ENCODE data around the gene MAN2B2. TPM values are rescaled to one million over a fixed set of nuclear protein-coding genes. Genes with fewer than 3 reads are reported as not detected.

MAN2B2 gene
- total RNA-seq, 2 donors from 2014 or later, result 33.5 to 40.3 TPM

- no peak for DNase-seq
- intact Hi-C loops (cut with DNase I, micrococcal nuclease), result loop anchor here in 1 of 2 donors (10.0 kb wide), 1 partner anchor 207 kb away; no protein-coding TSS in a partner anchor
- ATAC-seq, result no peak
Measured at GRCh38 chr4:6541789-6542188, 33.2 kb upstream of the MAN2B2 start.

GRCh38 chr4:6542951-6543350, 32.0 kb upstream of the MAN2B2 start:
- intact Hi-C loops (cut with DNase I, micrococcal nuclease), result loop anchor here in 1 of 2 donors (10.0 kb wide), 1 partner anchor 208 kb away; no protein-coding TSS in a partner anchor
- DNase-seq, result no peak
- no peak for ATAC-seq

DNA sequence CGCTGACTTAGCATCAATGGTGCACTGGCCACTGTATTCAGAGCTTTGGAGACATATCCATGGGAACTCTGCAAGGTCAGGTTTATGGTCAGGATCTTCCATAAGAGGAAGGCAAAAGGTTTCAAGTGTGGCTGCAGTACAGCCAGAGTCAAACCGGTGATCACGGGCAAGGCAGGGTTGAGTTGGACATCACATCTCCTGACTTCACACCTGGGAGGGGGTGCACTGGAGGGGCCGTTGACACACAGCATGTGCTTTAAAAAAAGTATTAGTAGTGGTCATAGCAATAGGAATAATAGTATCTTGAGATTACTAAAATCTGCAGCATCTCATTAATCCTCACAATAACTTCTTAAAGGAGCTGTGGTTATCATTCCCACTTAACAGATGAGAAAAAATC, 28.9 kb upstream of the MAN2B2 start:
- no peak for DNase-seq
- ATAC-seq, result no peak
- intact Hi-C loops (cut with DNase I, micrococcal nuclease), result loop anchor here in 1 of 2 donors (10.0 kb wide), 1 partner anchor 211 kb away; no protein-coding TSS in a partner anchor

- DNase-seq, result peak in 1 of 2 donors; percentile 26
- ATAC-seq, result peak; percentile 38
- intact Hi-C loops (cut with DNase I, micrococcal nuclease), result loop anchor here in 1 of 2 donors (10.0 kb wide), 1 partner anchor 212 kb away; no protein-coding TSS in a partner anchor
Measured at GRCh38 chr4:6546681-6547447, 28.1 kb upstream of the MAN2B2 start.

GRCh38 chr4:6548201-6548881, 26.6 kb upstream of the MAN2B2 start:
- no peak for DNase-seq
- ATAC-seq, result peak; percentile 32
- intact Hi-C loops (cut with DNase I, micrococcal nuclease), result loop anchor here in 1 of 2 donors (10.0 kb wide), 1 partner anchor 214 kb away; no protein-coding TSS in a partner anchor

DNA sequence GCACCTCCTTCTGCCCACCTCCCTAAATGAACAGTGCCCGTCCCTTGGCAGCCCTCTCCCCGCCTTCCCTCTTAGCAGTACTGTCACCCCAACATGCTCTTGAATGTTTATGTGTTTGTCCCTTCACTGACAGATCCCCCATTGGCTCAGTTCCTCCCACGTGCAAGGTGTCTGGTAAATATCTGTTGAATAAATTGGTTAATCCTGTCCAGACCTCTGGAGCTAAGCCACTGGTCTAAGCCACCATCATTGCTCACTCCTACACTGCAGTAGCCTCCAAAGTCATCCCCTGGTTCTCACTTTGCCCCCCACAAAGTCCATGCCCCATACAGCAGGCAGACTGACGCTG, 26.1 kb upstream of the MAN2B2 start:
- DNase-seq (no peak), ATAC-seq (no peak)
- intact Hi-C loops (cut with DNase I, micrococcal nuclease), result loop anchor here in 1 of 2 donors (10.0 kb wide), 1 partner anchor 214 kb away; no protein-coding TSS in a partner anchor

DNA sequence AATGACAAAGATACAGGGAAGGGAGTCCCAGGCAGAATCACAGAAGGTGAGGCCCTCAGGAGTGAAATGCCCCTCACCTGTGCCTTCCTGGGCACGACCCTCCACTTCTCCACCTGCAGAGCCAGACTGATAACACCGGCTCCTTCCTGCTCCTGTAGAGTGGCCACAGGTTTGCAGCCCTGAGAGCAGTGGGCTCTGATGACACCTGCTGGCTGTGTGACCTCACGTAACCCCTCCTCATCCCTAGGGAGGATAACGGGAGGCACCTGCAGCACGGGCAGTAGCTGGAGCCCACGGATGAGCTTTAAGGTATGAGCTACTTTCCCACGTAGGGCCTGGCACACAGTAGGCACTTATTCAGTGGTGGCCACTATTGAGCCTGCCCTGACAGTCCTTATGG, 25.5 kb upstream of the MAN2B2 start:
- intact Hi-C loops (cut with DNase I, micrococcal nuclease), result loop anchor here in 1 of 2 donors (10.0 kb wide), 1 partner anchor 215 kb away; no protein-coding TSS in a partner anchor
- DNase-seq (no peak), ATAC-seq (no peak)

- intact Hi-C loops (cut with DNase I, micrococcal nuclease), result loop anchor here in 1 of 2 donors (10.0 kb wide), 1 partner anchor 215 kb away; no protein-coding TSS in a partner anchor
- no peak for ATAC-seq
- no peak for DNase-seq
Measured at GRCh38 chr4:6549890-6550620, 24.9 kb upstream of the MAN2B2 start.

DNA sequence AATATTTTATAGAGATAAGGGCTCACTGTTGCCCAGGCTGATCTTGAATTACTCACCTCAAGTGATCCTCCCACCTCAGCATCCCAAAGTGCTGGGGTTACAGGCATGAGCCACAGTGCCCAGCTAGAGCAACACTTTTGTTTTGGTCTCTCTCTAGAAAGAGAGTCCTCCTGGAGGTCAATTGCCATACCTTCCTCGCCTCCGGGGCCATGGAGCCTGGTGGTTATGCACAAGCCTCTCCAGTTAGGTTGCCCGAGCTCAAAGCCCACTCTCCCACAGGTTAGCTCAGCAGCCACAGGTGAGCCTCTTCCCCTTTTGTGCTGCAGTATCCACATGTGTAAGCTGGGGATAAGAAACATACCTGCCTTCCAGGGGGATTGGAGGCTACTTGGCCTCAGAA, 24.2 kb upstream of the MAN2B2 start:
- intact Hi-C loops (cut with DNase I, micrococcal nuclease), result no loop called here
- ATAC-seq, result no peak

GRCh38 chr4:6551660-6552059, 23.3 kb upstream of the MAN2B2 start:
- intact Hi-C loops (cut with DNase I, micrococcal nuclease), result no loop called here
- DNase-seq (no peak), ATAC-seq (no peak)

More for the DNA sequence above, 24.2 kb upstream of the MAN2B2 start:
- no peak for DNase-seq

DNA sequence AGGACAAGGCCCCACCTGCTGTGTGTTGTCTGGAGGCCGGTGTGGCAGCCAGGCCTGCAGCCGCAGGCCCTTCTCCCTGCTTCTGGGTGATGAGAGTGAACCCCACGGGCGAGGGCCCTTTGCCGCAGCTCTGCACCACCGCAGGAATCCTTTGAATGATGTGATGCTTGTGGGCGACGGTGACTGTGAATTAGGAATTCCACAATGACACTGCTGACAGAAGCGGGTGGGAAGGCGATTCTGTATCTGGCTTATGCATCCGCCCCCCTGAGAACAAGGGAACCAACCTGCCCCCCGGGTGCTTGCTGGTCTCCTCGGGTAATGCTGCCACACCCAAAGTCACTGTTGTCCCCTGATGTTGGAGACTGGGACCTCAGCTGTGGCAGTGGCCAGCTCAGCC, 19.5 kb upstream of the MAN2B2 start:
- ATAC-seq, result no peak
- intact Hi-C loops (cut with DNase I, micrococcal nuclease), result no loop called here
- no peak for DNase-seq

GRCh38 chr4:6556263-6556662, 18.7 kb upstream of the MAN2B2 start:
- no peak for DNase-seq
- intact Hi-C loops (cut with DNase I, micrococcal nuclease), result no loop called here
- ATAC-seq, result no peak

- DNase-seq (no peak), ATAC-seq (no peak)
- intact Hi-C loops (cut with DNase I, micrococcal nuclease), result no loop called here
Measured at GRCh38 chr4:6557185-6557584, 17.8 kb upstream of the MAN2B2 start.

DNA sequence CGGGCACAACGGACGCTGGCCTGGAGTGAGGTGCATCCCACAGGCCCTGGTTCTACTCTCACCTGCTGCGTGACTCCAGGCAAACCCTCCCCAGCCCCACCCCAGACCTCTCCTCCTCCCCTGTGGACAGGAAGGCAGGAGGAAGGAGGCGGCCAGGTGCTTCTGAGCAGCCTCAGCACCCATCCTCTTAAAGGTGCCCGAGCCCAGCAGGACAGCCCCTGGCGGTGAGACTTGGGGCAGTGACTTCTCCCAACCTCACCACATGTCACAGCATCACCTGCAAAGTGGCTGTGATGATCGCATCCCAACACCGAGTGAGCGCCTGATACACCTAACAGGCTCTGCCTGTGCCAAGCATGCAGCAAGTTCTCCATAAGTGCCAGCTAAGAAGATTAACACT, 17.1 kb upstream of the MAN2B2 start:
- ATAC-seq (no peak), DNase-seq (no peak)
- intact Hi-C loops (cut with DNase I, micrococcal nuclease), result no loop called here

DNA sequence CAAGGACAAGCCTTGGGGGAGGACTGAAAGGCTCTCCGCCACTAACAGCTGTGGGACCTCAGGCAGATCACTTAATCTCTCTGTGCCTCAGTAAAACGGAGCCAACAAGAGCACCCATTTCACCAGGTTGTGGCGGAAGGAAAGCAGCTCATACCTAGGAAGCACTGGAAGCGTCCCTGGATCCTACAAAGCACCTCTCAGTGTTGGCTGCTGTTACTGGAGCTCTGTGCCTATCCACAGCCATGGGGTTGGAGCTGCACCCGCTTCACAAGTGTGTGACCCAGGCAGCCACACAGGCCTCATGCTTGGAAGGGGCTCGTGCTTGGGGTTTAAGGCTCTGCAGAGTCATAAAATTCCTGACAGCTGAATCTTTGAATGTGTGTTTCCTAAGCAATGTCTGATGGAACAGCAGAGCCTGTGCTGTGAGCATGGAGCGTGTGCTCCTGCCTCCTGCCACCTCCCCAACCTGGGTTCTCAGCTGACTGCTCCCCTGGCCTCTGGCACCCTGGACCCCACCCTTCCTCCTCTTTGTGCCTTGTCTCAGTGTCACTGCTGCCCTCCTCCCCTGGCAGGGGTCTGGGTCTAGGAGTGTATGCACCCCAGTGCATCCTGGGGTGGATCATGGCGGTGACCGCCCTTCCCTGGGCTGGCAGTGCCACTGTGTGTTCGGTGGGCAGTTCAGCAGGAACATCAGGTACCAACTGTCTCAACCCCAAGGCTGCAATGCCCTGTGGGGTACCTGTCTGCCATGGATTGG, 14.4 kb upstream of the MAN2B2 start:
- intact Hi-C loops (cut with DNase I, micrococcal nuclease), result no loop called here
- no peak for DNase-seq
- ATAC-seq, result no peak

DNA sequence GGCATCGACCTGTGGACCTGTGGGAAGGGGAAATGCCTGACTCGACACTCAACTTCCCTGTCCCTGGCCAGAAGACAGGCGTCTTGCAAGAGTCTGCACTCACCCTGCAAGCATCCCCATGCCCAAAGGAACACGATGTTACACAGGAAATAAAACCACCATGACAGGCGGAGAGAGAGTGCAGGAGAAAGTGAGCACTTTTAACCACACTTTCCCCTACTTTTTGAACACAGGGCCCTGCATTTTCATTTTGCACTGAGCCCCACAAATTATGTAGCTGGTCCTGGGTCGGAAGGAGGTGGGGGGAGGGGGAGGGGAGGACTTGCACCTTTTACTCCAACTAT, 13.8 kb upstream of the MAN2B2 start:
- DNase-seq, result no peak
- no peak for ATAC-seq
- intact Hi-C loops (cut with DNase I, micrococcal nuclease), result no loop called here

GRCh38 chr4:6561706-6562371, 13.2 kb upstream of the MAN2B2 start:
- intact Hi-C loops (cut with DNase I, micrococcal nuclease), result no loop called here
- DNase-seq (no peak), ATAC-seq (no peak)
